Measurements from ENCODE around the gene PEX13. TPM values are rescaled to one million over a fixed set of nuclear protein-coding genes. Genes with fewer than 3 reads are reported as not detected.
A peak's percentile ranks its signal among the peaks of the same experiment; 100 is the strongest.

PEX13 gene
- total RNA-seq, 1 donor from 2014 or later: 28.8 TPM

DNA sequence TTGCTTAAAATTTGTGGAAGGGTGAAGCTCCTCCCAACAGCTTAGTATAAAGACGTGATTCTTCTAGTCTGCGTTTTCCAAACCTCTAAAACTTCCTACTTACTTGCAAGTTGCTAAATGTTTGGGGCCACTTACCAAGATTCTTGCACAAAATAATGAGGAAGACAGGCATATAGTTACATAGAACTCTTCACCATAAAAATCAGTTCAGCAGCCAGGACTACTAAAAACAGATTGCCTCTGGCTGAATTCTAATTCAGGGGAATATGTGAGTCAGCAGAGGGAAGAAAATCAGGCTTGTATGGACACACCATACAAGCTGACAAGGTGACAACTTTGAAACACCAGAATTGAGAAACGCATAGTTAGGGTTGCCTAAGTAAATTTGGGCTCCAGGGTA lies 2.8 kb upstream of the PEX13 start:
- Mint-ChIP-seq H3K36me3 (ENCODE audit: low read depth, unreplicated experiment) (peaks cover 2% of the 10 kb centered on the region), H3K9me3 (ENCODE audit: unreplicated experiment) (no peaks in the 10 kb centered on the region), H3K27ac (ENCODE audit: unreplicated experiment) (no peak overlapping the region), H3K27me3 (ENCODE audit: low read depth, unreplicated experiment) (no peaks in the 10 kb centered on the region), H3K4me1 (ENCODE audit: low read depth, unreplicated experiment) (peaks cover 18% of the 10 kb centered on the region), H3K4me3 (ENCODE audit: unreplicated experiment) (no peak overlapping the region)
- no peaks in the 10 kb centered on the region for H3K27me3 ChIP-seq (ENCODE audit: insufficient read depth, low read length)
- DNase-seq (ENCODE audit: low read depth) (no peak), FAIRE-seq (no peak)
- H3K79me2 ChIP-seq (ENCODE audit: insufficient read depth, low read length): peaks cover 50% of the 10 kb centered on the region
- H3K4me2 ChIP-seq (ENCODE audit: low read length): no peak overlapping the region
- TF ChIP-seq, protein P1, sequence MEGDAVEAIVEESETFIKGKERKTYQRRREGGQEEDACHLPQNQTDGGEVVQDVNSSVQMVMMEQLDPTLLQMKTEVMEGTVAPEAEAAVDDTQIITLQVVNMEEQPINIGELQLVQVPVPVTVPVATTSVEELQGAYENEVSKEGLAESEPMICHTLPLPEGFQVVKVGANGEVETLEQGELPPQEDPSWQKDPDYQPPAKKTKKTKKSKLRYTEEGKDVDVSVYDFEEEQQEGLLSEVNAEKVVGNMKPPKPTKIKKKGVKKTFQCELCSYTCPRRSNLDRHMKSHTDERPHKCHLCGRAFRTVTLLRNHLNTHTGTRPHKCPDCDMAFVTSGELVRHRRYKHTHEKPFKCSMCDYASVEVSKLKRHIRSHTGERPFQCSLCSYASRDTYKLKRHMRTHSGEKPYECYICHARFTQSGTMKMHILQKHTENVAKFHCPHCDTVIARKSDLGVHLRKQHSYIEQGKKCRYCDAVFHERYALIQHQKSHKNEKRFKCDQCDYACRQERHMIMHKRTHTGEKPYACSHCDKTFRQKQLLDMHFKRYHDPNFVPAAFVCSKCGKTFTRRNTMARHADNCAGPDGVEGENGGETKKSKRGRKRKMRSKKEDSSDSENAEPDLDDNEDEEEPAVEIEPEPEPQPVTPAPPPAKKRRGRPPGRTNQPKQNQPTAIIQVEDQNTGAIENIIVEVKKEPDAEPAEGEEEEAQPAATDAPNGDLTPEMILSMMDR (IDR thresholded peaks at IDR 0.05; ENCODE audit: insufficient read depth, low read depth, low read length): no peak
- no peak overlapping the region for H3K27ac ChIP-seq (ENCODE audit: low read depth, low read length)
- H3K9ac ChIP-seq (ENCODE audit: low read length): no peak overlapping the region
- H4K20me1 ChIP-seq (ENCODE audit: insufficient read depth, low read length): no peaks in the 10 kb centered on the region
- H3K36me3 ChIP-seq (ENCODE audit: insufficient read depth, low read length): no peaks in the 10 kb centered on the region
- no peak overlapping the region for H2AFZ ChIP-seq (ENCODE audit: low read depth, low read length)
- no peaks in the 10 kb centered on the region for H3K9me3 ChIP-seq (ENCODE audit: insufficient read depth, low read depth, low read length)
- no peak overlapping the region for H3K4me3 ChIP-seq (ENCODE audit: insufficient read depth, low read depth, low read length)
- peaks cover 6% of the 10 kb centered on the region for H3K4me1 ChIP-seq (ENCODE audit: insufficient read depth, low read length)

DNA sequence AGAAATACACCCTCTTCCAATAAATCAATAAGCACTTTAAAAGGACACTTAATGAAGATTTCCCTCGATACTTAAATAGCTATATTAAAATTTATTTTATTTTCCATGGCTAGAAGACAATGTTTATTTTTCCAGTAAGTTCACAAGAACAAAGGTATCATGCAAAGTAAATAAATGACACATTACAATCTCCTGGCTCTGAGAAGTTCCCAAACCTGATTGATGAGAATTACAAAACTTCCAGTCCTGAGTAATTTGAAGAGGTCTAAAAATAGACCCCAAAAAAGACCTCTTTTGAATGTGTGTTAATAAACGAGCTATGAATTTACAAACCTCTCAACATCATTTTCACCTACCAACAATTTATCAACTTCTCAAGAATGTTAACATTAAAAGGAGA lies 1.5 kb upstream of the PEX13 start:
- peak overlapping the region; percentile 99 for H3K4me3 Mint-ChIP-seq (ENCODE audit: unreplicated experiment)
- peaks cover 19% of the 10 kb centered on the region for H3K4me1 Mint-ChIP-seq (ENCODE audit: low read depth, unreplicated experiment)
- peak overlapping the region; percentile 99 for H3K27ac Mint-ChIP-seq (ENCODE audit: unreplicated experiment)
- H3K79me2 ChIP-seq (ENCODE audit: insufficient read depth, low read length): peaks cover 62% of the 10 kb centered on the region
- no peaks in the 10 kb centered on the region for H3K36me3 ChIP-seq (ENCODE audit: insufficient read depth, low read length)
- no peak overlapping the region for H3K27ac ChIP-seq (ENCODE audit: low read depth, low read length)
- no peaks in the 10 kb centered on the region for H3K27me3 ChIP-seq (ENCODE audit: insufficient read depth, low read length)
- peaks cover 6% of the 10 kb centered on the region for H3K36me3 Mint-ChIP-seq (ENCODE audit: low read depth, unreplicated experiment)
- peaks cover 6% of the 10 kb centered on the region for H3K4me1 ChIP-seq (ENCODE audit: insufficient read depth, low read length)
- H3K27me3 Mint-ChIP-seq (ENCODE audit: low read depth, unreplicated experiment): no peaks in the 10 kb centered on the region
- DNase-seq (ENCODE audit: low read depth) (no peak), FAIRE-seq (no peak)
- no peaks in the 10 kb centered on the region for H3K9me3 Mint-ChIP-seq (ENCODE audit: unreplicated experiment)
- TF ChIP-seq EZH2 (IDR thresholded peaks at IDR 0.05; ENCODE audit: insufficient read depth, low read length): no peak
- TF ChIP-seq, protein P1 (IDR thresholded peaks at IDR 0.05; ENCODE audit: insufficient read depth, low read depth, low read length): no peak
- peaks cover 2% of the 10 kb centered on the region for H4K20me1 ChIP-seq (ENCODE audit: insufficient read depth, low read length)
- H3K9ac ChIP-seq (ENCODE audit: low read length): peak overlapping the region; percentile 87
- no peak overlapping the region for H2AFZ ChIP-seq (ENCODE audit: low read depth, low read length)
- H3K9me3 ChIP-seq (ENCODE audit: insufficient read depth, low read depth, low read length): no peaks in the 10 kb centered on the region
- peak overlapping the region; percentile 98 for H3K4me3 ChIP-seq (ENCODE audit: insufficient read depth, low read depth, low read length)
- H3K4me2 ChIP-seq (ENCODE audit: low read length): peak overlapping the region; percentile 89

DNA sequence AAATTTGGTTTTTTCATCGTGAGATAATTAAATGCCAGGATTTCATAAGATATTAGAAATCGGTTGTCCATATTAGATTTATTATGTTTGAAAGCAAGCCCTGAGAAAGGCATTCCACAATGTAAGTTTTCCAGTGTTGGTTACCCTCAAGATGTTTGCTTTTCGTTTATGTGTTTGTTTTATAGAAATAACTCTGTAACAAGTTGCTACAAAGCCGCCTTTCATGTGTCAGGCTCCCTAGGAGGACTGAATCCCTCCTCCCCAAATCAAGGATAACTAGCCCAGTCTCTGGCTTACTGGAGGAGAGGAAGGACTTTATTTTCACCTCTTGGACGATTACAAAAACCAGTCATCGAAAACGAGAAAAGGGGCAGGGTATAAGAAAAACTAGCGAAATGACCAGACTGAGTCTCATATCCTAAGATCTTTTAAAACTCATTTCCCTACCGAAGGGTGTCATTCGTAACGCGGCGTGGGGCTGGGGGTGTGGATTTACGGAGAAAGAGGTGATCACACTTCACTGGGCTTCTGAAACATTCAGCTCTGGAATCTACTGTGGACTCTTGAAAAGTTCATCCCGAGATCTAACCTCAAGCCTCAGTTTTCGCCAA lies 1.0 kb upstream of the PEX13 start:
- Mint-ChIP-seq H3K4me3 (ENCODE audit: unreplicated experiment) (peak overlapping the region; percentile 99), H3K27me3 (ENCODE audit: low read depth, unreplicated experiment) (no peaks in the 10 kb centered on the region), H3K27ac (ENCODE audit: unreplicated experiment) (peak overlapping the region; percentile 99), H3K4me1 (ENCODE audit: low read depth, unreplicated experiment) (peaks cover 19% of the 10 kb centered on the region), H3K36me3 (ENCODE audit: low read depth, unreplicated experiment) (peaks cover 8% of the 10 kb centered on the region), H3K9me3 (ENCODE audit: unreplicated experiment) (no peaks in the 10 kb centered on the region)
- DNase-seq (ENCODE audit: low read depth) (no peak), FAIRE-seq (no peak)
- H3K27me3 ChIP-seq (ENCODE audit: insufficient read depth, low read length): no peaks in the 10 kb centered on the region
- no peaks in the 10 kb centered on the region for H3K36me3 ChIP-seq (ENCODE audit: insufficient read depth, low read length)
- peak overlapping the region; percentile 88 for H3K27ac ChIP-seq (ENCODE audit: low read depth, low read length)
- no peaks in the 10 kb centered on the region for H3K9me3 ChIP-seq (ENCODE audit: insufficient read depth, low read depth, low read length)
- peak overlapping the region; percentile 87 for H3K9ac ChIP-seq (ENCODE audit: low read length)
- H2AFZ ChIP-seq (ENCODE audit: low read depth, low read length): peak overlapping the region; percentile 92
- H4K20me1 ChIP-seq (ENCODE audit: insufficient read depth, low read length): peaks cover 6% of the 10 kb centered on the region
- peak overlapping the region; percentile 98 for H3K4me3 ChIP-seq (ENCODE audit: insufficient read depth, low read depth, low read length)
- H3K4me2 ChIP-seq (ENCODE audit: low read length): peak overlapping the region; percentile 89
- H3K4me1 ChIP-seq (ENCODE audit: insufficient read depth, low read length): peaks cover 6% of the 10 kb centered on the region
- TF ChIP-seq, protein P1 (IDR thresholded peaks at IDR 0.05; ENCODE audit: insufficient read depth, low read depth, low read length): no peak
- peaks cover 67% of the 10 kb centered on the region for H3K79me2 ChIP-seq (ENCODE audit: insufficient read depth, low read length)
